Large intestine (tissue), 3 donors: ENCODE measurements around the gene SMAD7. TPM values are rescaled to one million over a fixed set of nuclear protein-coding genes. Genes with fewer than 3 reads are reported as not detected.
A peak's percentile ranks its signal among the peaks of the same experiment; 100 is the strongest.
"Not testable (repeated sequence)": the region's sequence is repeated elsewhere in the genome, so short reads cannot be mapped to it uniquely, and the experiment has no call there.

Experiments
- DNase-seq, 2 donors: peaks; one replicate each; pipeline versions ENCODE4 v3.0.0 to v3.0.0-alpha.2; 2013
- H3K27ac ChIP-seq: one replicate; pipeline ENCODE4 v1.5.1; 2013; ENCODE audit warnings: low read length
- H3K27me3 ChIP-seq: 2 replicates; pipeline ENCODE4 v1.6.1; 2013; ENCODE audit warnings: low read length; ENCODE audit not compliant: control insufficient read depth, insufficient read depth
- H3K36me3 ChIP-seq: 2 replicates; pipeline ENCODE4 v1.6.1; 2013; ENCODE audit warnings: low read length; ENCODE audit not compliant: control insufficient read depth, insufficient read depth
- H3K4me1 ChIP-seq: one replicate; pipeline ENCODE4 v1.6.1; 2013; ENCODE audit warnings: low read length; ENCODE audit not compliant: control insufficient read depth, insufficient read depth
- H3K4me3 ChIP-seq: one replicate; pipeline ENCODE4 v1.5.1; 2013; ENCODE audit warnings: low read length
- H3K9me3 ChIP-seq: one replicate; pipeline ENCODE4 v1.6.1; 2013; ENCODE audit warnings: mild to moderate bottlenecking, low read depth, low read length, moderate library complexity; ENCODE audit not compliant: control insufficient read depth
- WGBS: methylation state at CpG from one replicate; pipeline ENCODE4 v1.1.5; 2013; ENCODE audit warnings: low lambda C conversion rate; ENCODE audit not compliant: insufficient coverage; 5-methylcytosine and 5-hydroxymethylcytosine counted together
- polyA plus RNA-seq: library from polyadenylated mRNA; unstranded; fragments of 120-200 nt; gene quantifications from one replicate; pipeline ENCODE4 v1.2.1, GENCODE V29; 2013

The SMAD7 gene
- polyA plus RNA-seq, 1 donor: 59.4 TPM

DNA sequence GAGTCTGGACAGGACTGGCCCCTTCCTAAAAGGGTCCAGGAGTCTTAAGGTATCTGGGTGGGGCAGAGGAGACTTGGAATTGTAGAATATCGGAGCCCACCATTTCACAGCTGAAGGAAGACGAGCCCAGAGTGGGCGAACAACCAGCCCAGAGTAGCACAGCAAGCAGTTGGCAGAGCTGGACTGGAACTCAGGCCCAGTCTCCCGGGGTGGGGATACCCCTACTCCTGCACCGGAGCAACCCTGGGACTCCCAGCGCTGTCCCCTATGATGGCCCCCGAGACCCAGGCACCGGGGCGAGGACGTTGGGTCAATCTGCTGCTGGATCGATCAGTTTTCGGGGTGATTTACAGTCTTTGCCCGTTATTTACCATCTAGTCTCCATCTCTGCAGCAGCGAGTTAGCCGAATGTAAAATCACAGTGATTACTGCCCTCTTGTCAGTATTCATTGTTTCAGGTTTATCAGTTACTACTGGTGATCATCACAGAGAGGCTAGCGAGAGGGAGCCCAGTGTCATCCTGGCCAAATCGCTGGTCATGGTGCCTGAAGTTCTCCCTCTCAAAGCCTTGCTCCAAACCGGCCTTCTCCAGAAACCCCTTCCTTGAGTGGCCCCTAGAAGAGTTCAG is 75.3 kb downstream of the SMAD7 start:
- H3K9me3 ChIP-seq: no peaks in the 10 kb centered on the region
- no peaks in the 10 kb centered on the region for H3K36me3 ChIP-seq
- 94% methylated on average over 3 of the region's 18 CpGs for WGBS
- no peak overlapping the region for H3K27ac ChIP-seq
- H3K4me1 ChIP-seq: peaks cover 8% of the 10 kb centered on the region
- H3K4me3 ChIP-seq: no peak overlapping the region
- peaks cover 3% of the 10 kb centered on the region for H3K27me3 ChIP-seq
- no peak for DNase-seq

DNA sequence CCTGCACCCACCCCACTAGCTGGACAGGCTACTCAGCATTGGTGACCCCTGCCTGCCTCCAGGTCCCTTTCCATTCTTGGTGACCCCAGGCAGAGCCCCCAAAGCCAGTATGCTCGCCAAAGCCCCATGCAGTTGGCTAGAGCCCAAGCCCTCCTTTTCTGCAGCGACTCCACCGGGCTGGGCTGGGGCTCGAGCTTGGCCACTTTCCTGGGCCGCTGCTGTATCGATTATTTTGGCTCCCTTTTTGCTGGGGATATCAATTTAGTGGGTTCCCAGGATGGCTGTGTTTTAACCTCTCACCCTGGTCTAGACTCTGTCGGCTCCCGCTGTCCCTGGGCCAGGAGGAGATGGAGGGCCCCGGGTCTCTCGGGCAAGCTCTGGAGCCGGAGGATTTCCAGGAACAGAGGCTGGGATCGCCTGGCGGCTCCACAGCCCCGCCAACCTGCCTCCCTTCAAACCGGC is 76.0 kb downstream of the SMAD7 start:
- no peak for DNase-seq

DNA sequence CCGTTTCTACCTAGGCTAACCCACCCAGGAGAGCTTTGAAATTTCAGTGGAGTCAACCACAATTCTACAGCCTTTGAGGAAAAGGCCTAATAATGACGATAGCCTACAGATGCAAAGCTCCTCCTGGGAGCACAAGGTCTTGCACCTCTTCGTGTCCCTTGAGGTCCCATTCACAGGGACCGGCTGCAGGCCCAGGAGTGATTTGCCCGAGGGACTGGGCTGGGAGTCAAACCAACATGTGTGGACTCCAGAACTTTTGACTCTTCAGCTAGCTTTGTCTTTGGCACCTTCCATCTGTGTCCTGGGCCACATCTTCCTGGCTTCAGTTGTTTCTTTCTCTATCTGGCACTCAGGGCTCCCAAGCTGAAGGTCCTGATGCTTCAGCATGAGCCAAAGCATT is 76.5 kb downstream of the SMAD7 start:
- H3K4me1 ChIP-seq: peaks cover 6% of the 10 kb centered on the region
- H3K4me3 ChIP-seq: no peak overlapping the region
- H3K36me3 ChIP-seq: no peaks in the 10 kb centered on the region
- H3K27ac ChIP-seq: no peak overlapping the region
- DNase-seq: no peak
- no CpG with 5 or more reads among the region's 5 CpGs for WGBS
- H3K9me3 ChIP-seq: no peaks in the 10 kb centered on the region
- peaks cover 2% of the 10 kb centered on the region for H3K27me3 ChIP-seq

More for the DNA sequence above, 76.0 kb downstream of the SMAD7 start:
- H3K4me3 ChIP-seq: no peak overlapping the region
- no peak overlapping the region for H3K27ac ChIP-seq
- peaks cover 8% of the 10 kb centered on the region for H3K4me1 ChIP-seq
- WGBS: no CpG with 5 or more reads among the region's 15 CpGs
- H3K36me3 ChIP-seq: no peaks in the 10 kb centered on the region
- no peaks in the 10 kb centered on the region for H3K9me3 ChIP-seq
- H3K27me3 ChIP-seq: peaks cover 3% of the 10 kb centered on the region

DNA sequence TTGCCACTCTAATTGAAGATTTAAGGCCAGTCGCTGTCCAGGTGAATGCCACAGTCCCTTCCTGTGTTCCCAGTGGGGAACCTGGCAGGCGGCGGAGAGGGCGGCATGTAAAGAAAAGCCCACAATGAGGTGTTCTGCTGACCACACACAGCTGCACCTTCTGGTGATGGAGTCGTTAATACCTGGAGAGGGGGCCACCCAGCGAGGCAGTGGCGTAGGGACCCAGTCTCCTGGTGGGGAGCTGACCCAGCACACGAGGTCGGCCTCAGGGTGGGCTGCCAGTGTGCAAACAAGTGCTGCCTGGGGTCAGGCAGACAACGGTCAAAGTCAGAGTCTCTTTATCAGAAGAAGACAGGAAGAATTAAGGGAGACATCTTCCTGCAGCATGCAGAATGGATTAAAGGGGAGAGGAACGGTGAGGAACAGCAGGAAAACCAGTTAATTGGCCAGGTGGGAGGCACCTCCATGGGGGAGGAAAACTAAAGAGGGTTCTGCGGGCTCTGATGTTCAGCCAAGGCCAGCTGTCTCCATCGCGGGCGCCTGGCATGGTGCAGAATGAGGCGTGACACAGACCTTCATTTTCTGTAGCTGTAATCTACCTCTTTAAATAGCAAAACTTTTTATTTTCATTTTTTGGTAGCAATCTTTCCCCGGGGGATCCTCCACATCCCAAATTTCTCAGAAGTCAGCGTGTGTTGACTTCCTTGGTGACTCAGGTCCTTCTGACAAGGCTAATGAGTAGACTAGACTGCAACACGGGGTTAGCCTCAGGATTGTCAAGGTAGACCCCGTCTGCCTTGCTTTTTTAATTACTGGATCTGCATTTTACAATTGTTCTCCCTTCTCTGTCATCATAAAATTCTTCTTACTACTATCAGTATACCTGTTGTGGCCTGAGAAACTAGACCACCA is 78.3 kb downstream of the SMAD7 start:
- Histone ChIP-seq H3K36me3 (no peaks in the 10 kb centered on the region), H3K27ac (peak overlapping the region; percentile 9), H3K4me1 (peaks cover 8% of the 10 kb centered on the region), H3K9me3 (no peaks in the 10 kb centered on the region), H3K27me3 (no peaks in the 10 kb centered on the region), H3K4me3 (no peak overlapping the region)
- no CpG with 5 or more reads among the region's 20 CpGs for WGBS
- DNase-seq: no peak

DNA sequence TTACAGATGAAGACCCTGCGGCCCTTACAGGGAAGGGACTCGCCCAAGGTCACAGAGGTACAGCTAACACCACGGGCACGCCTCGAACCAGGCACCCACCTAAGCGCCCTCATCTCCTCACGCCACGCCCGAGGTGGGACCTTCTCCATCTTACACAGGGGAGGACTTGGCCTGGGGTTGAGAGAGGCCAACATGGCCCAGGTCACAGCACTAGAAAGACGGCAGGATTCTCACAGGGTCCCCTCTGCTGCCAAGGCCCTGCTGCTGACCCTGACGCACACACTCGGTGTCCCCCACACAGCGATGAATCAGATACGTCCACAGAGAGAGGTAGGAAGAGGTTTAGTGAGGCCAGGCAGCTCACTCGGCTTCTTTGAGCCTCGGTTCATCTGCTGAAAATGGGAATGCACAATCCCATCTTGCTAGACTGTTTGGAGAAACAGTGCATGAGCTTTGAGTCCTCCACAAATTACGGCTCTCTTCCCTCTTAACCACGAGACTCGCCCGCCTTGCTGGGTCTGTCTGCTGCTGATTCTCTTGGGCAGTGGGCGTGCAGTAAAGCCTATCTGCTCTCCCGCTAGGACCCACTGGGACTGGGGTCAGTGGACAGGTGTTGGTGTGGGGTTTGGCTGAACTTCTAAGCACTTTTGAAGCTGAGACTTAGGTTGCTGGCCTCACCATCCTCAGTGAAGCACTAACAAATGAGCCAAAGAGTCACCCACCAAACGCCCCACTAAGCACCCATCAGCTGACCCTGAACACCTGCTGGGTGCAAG is 79.2 kb downstream of the SMAD7 start:
- H3K27me3 ChIP-seq: no peaks in the 10 kb centered on the region
- DNase-seq: no peak
- H3K36me3 ChIP-seq: no peaks in the 10 kb centered on the region
- no CpG with 5 or more reads among the region's 23 CpGs for WGBS
- H3K27ac ChIP-seq: no peak overlapping the region
- no peaks in the 10 kb centered on the region for H3K9me3 ChIP-seq
- H3K4me3 ChIP-seq: no peak overlapping the region
- H3K4me1 ChIP-seq: peaks cover 8% of the 10 kb centered on the region

DNA sequence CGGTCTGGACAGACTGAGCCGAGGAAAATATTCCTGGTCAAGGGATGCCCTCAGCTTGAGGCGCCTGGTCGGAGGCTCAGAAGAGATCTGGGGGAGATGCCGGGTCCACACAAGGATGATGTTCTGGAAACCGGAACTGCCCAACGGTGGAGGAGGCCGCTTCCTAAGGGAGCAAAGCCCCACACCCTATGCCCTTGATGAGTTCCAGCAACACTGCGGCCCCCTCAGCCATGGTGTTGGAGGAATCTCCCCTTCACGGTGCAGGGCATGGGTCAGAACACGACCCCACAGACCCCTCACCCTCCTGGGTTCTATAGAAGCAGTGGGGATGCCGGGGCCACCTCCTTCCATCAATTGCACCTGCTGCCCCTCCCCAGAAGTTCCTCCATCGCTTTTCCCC is 79.8 kb downstream of the SMAD7 start:
- no CpG with 5 or more reads among the region's 13 CpGs for WGBS
- not testable (repeated sequence) for H3K4me1 ChIP-seq, H3K9me3 ChIP-seq

More for the DNA sequence above, 79.8 kb downstream of the SMAD7 start:
- not testable (repeated sequence) for H3K27ac ChIP-seq, H3K27me3 ChIP-seq, DNase-seq, H3K4me3 ChIP-seq, H3K36me3 ChIP-seq
